Bronchial epithelial cell (primary cell): ENCODE measurements around the gene TBX4. TPM values are rescaled to one million over a fixed set of nuclear protein-coding genes. Genes with fewer than 3 reads are reported as not detected.

Experiments used
- DNase-seq: peaks from one replicate; pipeline ENCODE4 v3.0.0-alpha.2; 2010; ENCODE audit warnings: low read depth
- FAIRE-seq: peaks from 2 replicates; lab custom pipeline; 2011; peaks lifted over from hg19 to GRCh38; lab: Jason Lieb, UNC
- H3K27me3 ChIP-seq: 2 replicates; pipeline ENCODE4 v1.5.1; 2011; ENCODE audit warnings: low read length; ENCODE audit not compliant: control insufficient read depth, insufficient read depth
- H3K36me3 ChIP-seq: 2 replicates; pipeline ENCODE4 v1.5.1; 2011; ENCODE audit warnings: low read length; ENCODE audit not compliant: control insufficient read depth, insufficient read depth
- H3K4me3 ChIP-seq: 2 replicates; pipeline ENCODE4 v1.5.1; 2011; ENCODE audit warnings: mild to moderate bottlenecking, low read depth, low read length, control low read depth
- total RNA-seq: library from RNA; depleted of rRNA; stranded (reverse); fragments of >200 nt; gene quantifications from 2 replicates; pipeline ENCODE4 v1.2.1, GENCODE V29; 2014
- TF ChIP-seq, protein P1 (sequence below): IDR thresholded peaks from 2 replicates; pipeline ENCODE4 v1.5.1; 2011; ENCODE audit warnings: mild to moderate bottlenecking, moderate library complexity, low read length, control low read depth, inconsistent platforms; ENCODE audit not compliant: insufficient read depth, severe bottlenecking

TBX4 gene
- total RNA-seq, 1 donor from 2014 or later = not detected

DNA sequence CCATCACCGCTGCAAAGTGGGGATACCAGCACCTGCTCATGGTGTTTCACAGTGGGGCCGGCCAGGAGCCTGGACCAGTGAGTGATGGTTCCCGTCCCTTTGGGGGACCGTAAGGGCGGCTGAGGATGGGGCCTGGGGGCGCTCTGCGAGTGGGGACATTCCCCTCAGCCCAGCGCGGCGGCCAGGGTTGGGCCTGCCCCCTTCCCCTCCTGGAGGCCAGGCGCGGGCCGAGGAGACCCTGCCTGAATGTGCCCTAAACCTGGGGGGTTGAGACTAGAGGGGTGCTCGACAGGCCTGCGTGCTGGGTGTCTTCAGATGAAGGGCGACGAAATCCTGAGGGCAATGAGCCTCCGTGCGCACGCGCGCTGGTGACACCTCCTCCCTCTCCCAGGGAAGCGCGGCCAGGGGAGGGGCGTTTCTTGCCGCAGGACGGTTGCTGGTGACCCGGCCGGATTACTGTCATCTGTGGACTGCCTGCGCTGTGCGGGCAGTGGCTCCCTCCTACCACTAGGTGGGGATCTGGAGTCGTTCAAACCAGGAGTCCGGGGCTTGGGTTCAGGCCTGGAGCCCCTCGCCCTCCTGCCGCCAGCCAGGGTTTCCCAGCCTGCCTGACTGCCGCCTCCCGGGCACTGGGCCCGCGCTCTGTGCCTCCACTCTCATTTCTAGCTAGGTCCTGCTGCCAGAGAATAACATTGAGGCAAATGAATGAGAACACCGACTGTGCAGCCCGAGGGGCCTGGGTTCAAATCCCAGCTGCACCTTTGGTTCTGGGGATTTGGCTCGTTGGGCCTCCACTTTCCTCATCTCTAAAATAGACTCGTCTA is 35.5 kb upstream of the TBX4 start:
- no peaks in the 10 kb centered on the region for H3K36me3 ChIP-seq
- no peak overlapping the region for H3K4me3 ChIP-seq
- peaks cover 14% of the 10 kb centered on the region for H3K27me3 ChIP-seq
- peak; percentile 36 for DNase-seq
- FAIRE-seq = no peak
- TF ChIP-seq, protein P1, sequence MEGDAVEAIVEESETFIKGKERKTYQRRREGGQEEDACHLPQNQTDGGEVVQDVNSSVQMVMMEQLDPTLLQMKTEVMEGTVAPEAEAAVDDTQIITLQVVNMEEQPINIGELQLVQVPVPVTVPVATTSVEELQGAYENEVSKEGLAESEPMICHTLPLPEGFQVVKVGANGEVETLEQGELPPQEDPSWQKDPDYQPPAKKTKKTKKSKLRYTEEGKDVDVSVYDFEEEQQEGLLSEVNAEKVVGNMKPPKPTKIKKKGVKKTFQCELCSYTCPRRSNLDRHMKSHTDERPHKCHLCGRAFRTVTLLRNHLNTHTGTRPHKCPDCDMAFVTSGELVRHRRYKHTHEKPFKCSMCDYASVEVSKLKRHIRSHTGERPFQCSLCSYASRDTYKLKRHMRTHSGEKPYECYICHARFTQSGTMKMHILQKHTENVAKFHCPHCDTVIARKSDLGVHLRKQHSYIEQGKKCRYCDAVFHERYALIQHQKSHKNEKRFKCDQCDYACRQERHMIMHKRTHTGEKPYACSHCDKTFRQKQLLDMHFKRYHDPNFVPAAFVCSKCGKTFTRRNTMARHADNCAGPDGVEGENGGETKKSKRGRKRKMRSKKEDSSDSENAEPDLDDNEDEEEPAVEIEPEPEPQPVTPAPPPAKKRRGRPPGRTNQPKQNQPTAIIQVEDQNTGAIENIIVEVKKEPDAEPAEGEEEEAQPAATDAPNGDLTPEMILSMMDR = peak; percentile 98

DNA sequence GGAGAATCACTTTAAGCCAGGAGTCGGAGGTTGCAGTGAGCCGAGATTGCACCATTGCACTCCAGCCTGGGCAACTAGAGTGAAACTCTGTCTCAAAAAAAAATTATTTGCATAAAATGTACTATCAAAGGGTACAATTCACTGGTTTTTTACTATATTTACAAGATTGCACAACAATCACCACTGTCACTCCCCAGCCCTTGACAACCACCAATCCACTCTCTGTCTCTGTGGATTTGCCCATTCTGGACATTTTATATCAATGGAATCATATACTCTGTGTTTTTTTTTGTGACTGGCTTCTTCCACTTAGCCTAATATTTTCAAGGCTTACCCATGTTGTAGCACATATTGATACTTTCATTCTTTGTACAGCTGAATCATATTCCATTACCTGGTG is 33.8 kb upstream of the TBX4 start:
- TF ChIP-seq, protein P1 = no peak
- Histone ChIP-seq H3K36me3 (no peaks in the 10 kb centered on the region), H3K27me3 (peaks cover 16% of the 10 kb centered on the region), H3K4me3 (no peak overlapping the region)
- FAIRE-seq (no peak), DNase-seq (no peak)

DNA sequence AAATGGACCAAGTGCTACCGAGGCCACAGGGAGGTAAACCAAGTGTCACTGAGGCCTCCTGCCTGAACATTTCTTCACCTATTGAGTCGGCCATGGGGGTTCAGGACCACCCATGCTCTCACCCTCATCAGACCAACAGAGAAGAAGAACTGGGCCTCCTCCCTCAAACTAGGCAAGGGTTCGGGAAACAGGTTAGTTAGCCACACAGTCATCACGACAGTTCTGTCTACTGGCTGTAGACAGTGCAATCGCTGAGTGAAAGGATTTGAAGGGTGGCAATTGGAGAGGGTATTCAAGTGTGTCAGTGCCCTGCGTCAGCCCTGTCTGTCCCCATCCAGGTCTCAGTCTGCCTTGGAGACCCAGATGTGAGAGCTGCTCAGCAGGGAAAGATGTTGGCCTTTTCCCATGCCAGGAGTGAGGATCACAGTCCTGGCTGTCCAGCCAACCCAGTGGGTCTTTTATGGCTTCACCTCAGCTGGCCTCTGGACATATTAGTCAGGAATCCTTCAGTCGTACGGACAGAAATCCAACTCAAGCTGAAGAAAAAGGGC is 32.7 kb upstream of the TBX4 start:
- TF ChIP-seq, protein P1 = no peak
- Histone ChIP-seq H3K27me3 (peaks cover 16% of the 10 kb centered on the region), H3K36me3 (no peaks in the 10 kb centered on the region), H3K4me3 (no peak overlapping the region)
- peak; percentile 40 for FAIRE-seq
- no peak for DNase-seq

DNA sequence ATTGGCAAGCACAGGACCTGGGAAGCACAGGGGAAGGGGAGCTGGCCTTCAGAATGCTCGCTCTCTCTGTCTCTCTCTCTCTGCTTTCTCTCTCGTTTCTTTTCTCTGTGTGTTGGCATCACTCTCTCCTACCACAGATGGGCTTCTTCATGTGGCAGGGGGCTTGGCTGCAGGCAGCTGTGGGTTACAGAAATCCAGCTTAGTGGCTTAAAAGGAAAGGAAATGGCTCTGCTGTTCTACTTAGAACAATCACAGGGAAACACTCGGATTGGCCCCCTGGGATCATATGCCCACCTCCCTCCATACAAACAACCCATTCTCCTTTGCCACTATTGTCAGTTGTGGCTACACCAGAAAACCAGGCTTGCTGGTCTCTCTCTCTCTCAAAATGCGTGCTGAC is 32.2 kb upstream of the TBX4 start:
- TF ChIP-seq, protein P1 = no peak
- Histone ChIP-seq H3K36me3 (no peaks in the 10 kb centered on the region), H3K4me3 (no peak overlapping the region), H3K27me3 (peaks cover 16% of the 10 kb centered on the region)
- FAIRE-seq = no peak
- DNase-seq = no peak

DNA sequence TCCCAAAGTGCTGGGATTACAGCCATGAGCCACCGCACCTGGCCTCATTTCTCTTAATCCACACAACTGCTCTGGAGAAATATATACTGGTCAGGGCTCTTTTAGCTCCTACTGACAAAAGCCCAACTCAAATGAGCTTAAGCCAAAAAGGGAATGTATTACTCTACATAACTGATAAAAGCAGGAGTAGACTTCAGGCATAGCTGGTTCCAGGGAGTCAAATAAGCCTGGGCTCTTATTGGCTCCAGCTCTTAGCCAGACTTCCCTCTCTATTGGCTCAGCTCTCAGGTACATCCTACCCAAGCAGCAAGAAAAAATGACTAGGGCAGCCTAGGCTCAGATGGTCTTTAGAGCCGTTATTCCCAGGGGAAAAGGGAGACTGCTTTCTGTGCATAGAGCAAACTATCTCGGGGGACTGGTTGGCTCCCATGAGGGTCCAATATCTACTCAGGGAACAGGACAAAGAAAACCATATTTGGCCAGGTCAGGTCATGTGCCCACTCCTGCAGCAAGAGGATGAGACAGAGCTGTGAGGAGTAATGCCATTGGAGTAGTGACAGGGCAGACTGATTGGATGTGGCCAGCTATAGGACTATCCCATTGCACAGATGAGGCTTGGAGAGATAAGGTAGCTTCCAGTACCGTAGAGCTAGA is 31.4 kb upstream of the TBX4 start:
- Histone ChIP-seq H3K36me3 (no peaks in the 10 kb centered on the region), H3K4me3 (no peak overlapping the region), H3K27me3 (peaks cover 16% of the 10 kb centered on the region)
- no peak for FAIRE-seq
- TF ChIP-seq, protein P1 = no peak
- DNase-seq = no peak
